T-helper 22 cell (primary cell): ENCODE data around the gene SYNE4.
A peak's percentile ranks its signal among the peaks of the same experiment; 100 is the strongest.
"Not testable (repeated sequence)": the region's sequence is repeated elsewhere in the genome, so short reads cannot be mapped to it uniquely, and the experiment has no call there.

Experiments used
- DNase-seq: peaks from one replicate; pipeline ENCODE4 v3.0.0-alpha.2; 2020; ENCODE audit warnings: low read depth

SYNE4 gene, protein sequence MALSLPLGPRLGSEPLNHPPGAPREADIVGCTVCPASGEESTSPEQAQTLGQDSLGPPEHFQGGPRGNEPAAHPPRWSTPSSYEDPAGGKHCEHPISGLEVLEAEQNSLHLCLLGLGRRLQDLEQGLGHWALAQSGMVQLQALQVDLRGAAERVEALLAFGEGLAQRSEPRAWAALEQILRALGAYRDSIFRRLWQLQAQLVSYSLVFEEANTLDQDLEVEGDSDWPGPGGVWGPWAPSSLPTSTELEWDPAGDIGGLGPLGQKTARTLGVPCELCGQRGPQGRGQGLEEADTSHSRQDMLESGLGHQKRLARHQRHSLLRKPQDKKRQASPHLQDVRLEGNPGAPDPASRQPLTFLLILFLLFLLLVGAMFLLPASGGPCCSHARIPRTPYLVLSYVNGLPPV

DNA sequence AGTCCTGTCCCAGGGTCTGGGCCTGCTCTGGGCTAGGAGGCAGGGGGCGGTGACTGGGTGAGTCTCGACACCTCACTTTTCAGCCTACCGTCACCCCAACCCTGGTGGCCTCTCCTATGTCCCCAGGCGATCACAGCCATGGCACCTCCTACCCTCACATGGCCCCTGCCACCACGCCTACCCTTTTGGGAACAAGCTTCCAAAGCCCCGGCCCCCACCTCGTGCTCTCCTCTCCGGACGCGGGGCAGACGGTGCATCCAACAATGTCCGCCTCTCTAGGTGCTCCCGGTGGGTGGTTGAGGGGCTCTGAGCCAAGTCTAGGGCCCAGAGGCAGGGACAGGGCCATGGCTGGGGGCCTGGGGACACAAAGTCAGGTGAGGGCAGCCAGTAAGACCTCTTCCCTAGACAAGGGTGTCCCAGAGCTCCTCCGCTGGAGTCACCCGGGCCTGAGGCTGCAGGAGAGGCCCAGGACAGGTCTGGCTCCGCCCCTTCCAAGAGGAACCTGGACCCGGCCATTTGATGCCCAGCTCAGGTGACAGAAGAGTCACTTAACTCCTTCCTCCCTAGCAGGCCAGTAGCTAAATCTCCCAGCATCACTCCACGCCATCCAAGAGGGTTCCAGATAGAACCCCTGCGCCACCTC lies at the start of gene SYNE4:
Gene SYNE4 (minus strand): TSS at position 478 of the 643 bp plus-strand sequence. CDS start 132 bp downstream, at position 346.
- no peak for DNase-seq

DNA sequence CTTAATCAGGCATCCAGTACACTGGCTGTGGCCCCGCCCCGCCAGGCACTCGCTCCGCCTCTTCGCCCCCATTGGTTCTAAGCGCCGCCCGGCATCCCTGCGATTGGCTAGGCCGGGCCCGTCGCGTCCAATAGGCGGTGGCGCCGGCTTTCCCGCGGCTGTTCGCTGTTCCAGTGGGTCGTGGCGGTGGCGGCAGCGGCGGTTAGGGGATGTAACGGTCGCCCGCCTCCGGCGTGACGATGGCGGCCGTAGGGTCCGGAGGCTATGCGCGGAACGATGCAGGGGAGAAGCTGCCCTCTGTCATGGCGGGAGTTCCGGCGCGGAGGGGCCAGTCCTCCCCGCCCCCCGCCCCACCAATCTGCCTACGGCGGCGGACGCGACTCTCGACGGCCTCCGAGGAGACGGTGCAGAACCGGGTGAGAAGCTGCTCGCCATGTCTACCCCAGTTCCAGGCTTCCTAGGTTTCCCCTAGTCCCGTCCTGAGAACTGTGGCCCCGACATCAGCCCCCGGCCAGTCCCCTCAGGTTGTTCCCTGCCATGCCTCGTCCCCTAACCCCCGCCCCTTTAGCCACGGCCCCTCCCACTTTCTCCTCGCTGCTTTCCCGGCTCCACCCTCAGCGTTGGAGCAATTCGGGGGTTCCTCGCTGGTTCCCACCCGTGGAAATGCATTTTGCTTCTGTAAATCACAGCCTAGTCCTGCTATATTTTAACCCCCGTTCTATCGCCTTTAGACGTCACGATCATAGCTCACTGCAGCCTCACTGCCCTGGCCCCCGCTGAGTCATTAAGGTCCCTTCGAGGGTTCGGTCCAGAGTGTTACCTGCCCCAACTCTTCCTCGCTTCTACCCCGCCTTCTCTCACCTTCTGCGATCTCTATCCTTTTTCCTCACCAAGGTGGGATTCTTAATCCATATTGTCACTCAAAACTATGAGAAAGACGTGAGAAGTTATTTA lies 46.4 kb upstream of the SYNE4 start, which contains the start of gene WDR62:
Gene WDR62 (plus strand): TSS at position 165 of the 954 bp plus-strand sequence. CDS start 75 bp downstream, at position 240.
- DNase-seq, result peak; percentile 85

DNA sequence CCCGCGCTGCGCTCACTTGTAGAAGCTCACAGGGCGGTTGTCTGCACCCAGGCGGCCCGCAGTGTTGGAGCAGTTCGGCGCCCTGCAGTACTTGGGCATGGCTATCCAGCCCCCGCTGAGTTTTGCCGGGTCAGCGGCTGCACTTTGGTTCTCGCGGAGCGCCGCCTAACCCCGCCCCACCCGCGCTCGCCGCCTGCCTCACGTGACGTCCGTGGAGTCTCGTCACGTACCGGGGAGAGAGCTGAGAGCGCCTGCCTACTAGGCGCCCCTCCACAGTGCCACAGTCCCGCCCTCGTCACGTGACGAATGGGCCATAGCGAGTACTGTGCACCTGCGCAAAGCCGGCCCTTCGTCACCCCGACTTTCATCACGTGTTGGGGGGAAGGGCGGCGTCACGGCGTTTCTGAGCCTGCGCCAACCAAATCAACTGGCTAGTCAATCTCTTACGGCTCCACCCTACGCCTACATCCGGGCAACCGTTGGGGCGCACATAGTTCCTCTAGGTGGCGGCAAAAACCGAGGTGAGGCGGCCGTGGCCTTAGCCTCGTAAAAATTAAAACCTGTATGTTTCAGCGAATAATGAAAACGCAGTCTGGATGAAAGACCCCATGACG lies 45.6 kb upstream of the SYNE4 start, which contains the start of gene THAP8:
Gene THAP8 (minus strand): TSS at position 167 of the 614 bp plus-strand sequence. CDS start 68 bp downstream, at position 99.
- DNase-seq, result peak; percentile 100

DNA sequence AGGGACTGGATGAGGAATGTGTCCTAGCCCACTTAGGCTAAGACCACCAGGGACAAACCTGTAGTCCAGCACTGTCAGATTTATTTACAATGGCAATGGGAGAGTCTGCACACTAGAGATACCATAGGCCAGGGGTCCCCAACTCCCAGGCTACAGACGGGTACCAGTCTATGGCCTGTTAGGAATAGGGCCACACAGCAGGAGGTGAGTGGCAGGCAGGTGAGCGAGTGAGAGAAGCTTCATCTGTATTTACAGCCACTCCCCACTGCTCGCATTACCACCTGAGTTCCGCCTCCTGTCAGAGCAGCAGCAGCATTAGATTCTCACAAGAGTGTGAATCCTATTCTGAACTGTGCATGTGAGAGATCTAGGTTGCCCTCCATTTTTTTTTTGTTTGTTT lies 43.0 kb upstream of the SYNE4 start:
- no peak for DNase-seq

DNA sequence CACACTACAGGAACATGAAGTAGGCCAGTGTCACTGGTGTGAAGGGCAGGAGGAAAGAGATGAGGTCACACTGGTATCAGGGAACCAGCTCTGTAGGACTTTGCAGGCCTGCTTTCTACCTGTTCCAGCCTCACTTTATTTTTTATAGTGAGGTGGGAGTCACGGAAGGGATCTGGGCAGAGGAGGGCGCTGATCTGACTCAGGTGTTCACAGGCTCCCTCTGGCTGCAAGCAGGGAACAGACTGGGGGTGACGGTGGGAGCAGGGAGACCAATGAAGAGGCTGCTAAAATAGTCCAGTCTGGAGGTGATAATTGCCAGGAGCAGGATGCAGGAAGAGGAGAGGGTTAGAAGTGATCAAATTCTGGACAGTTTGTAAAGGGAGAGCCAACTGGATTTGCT lies 42.6 kb upstream of the SYNE4 start:
- no peak for DNase-seq

DNA sequence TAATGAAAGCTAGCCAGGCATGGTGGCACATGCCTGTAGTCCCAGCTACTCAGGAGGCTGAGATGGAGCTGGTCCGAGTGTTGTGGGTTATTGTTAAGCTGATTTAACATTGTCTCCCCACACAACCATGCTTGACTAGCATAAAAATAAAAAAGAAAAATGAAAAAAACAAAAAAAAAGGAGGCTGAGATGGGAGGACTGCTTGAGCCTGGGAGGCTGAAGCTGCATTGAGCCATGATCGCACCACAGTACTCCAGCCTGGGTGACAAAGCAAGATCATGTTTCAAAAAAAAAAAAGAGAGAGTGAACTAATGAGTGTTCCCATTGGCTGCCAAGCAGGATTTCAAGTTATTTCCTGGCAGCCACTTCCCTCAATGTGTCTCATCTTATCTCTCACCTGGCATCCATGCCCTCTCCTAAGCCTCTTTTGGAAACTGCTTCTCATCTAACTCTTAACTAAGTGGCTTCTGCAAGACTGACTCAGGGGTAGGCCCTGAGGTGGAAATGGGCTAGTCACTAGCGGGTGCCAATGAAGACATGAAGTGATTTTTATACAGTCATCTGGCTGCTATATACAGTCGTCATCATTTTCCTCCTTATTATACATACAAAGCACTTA lies 40.6 kb upstream of the SYNE4 start:
- DNase-seq, result no peak

DNA sequence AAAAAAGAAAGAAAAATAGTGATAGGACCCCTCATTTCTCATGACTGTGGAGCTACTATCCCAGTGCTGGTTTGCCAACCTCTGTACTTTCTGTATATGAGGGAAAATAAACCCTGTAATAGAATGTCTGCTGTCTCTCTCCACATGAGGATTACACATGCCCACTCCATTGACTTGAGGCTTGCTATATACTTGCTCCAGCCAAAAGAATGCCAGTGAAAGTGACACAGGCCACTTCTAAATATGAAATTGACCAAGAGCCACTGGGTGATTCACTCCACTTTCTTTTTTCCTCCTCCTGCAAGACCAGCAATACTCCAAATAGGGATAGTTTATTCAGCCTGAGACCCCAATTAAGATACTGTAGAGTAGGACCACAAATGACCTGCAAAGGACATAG lies 39.2 kb upstream of the SYNE4 start:
- DNase-seq, result no peak

DNA sequence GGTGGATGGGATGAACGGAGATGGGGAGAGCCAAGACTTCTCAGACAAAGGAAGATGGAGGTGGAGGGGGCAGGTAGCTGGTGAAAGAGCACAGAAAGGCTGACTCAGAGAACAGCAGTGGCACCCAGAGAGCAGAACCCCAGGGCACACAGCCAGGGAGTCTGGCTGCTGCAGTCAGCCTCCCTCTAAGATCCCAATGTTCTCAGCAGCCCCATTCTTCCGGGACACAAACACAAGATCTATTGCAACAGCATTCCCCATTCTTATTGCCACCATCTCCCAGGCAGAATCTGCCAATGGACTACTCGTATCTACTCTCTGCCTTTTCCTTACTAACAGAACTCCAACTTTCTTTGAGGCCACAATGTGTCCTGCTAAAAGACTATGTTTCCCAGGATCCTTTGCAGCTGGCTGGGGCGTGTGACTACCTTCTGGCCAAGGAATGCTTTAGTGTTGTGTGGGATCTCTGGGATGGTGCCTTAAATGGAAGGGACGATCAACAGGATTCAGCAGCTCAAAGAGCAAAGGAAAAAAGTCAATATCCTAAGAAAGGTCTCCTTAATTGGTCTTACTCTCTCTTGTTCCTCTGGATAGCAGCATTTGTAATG lies 37.9 kb upstream of the SYNE4 start:
- DNase-seq, result no peak

DNA sequence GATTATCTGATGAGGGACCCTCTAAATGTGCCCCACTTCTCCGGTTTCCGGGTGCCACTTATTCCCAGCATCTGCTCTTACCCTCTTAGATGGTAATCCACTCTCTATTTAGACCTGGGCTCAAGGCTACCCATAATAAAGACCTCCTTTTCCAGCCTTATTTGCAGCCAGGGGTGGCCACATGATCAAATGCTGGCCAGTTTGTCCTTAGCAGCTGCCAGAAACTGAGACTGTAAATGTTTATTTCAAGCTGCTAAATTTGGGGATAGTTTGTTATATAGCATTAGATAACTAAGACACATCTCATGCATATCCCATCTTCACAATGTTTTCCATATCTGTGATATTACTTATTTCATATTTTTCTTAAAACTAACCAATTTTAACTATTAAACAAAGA lies 35.3 kb upstream of the SYNE4 start:
- no peak for DNase-seq

DNA sequence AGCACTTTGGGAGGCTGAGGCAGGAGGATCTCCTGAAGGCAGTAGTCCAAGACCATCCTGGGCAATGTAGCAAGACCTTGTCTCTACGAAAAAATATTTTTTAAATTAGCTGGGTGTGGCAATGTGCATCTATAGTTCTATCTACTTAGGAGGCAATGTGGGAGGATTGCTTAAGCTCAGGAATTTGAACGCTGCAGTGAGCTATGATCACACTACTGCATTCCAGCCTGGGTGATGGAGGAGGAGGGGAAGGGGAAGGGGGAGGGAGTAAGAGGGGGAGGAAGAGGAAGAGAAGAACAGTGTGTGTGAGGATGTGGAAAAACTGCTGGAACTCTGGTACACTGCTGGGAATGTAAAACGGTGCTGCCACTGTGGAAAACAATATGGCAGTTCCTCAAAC lies 33.2 kb upstream of the SYNE4 start:
- DNase-seq, result no peak

DNA sequence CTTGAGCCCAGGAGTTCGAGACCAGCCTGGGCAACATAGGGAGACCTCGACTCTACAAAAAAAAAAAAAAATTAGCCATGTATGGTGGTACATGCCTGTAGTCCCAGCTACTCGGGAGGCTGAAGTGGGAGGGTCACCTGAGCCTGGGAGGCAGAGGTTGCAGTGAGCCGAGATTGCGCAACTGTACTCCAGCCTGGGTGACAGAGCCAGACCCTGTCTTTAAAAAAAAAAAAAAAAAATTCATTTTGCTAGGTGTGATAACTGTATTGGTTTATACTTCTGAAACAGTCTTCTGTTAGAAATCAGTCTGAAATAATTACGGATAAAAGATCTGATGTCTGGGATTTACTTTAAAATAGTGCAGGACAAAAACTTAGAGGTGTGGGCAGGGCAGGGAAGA lies 32.5 kb upstream of the SYNE4 start:
- not testable (repeated sequence) for DNase-seq

DNA sequence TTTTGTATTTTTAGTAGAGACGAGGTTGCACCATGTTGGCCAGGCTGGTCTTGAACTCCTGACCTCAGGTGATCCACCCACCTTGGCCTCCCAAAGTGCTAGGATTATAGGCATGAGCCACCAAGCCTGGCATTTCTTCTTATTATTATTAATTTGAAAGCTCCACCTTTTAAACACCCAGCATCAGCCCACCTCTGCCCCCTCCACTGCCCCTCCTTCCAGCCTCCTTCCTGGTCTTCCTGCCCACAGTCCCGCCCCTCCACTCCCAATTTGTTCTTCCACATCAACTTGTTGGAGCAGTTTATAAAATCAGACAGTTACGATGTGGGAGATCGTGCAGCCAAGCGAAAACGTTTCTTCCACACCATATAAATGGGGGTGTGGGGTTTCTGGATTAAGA lies 31.9 kb upstream of the SYNE4 start:
- no peak for DNase-seq

DNA sequence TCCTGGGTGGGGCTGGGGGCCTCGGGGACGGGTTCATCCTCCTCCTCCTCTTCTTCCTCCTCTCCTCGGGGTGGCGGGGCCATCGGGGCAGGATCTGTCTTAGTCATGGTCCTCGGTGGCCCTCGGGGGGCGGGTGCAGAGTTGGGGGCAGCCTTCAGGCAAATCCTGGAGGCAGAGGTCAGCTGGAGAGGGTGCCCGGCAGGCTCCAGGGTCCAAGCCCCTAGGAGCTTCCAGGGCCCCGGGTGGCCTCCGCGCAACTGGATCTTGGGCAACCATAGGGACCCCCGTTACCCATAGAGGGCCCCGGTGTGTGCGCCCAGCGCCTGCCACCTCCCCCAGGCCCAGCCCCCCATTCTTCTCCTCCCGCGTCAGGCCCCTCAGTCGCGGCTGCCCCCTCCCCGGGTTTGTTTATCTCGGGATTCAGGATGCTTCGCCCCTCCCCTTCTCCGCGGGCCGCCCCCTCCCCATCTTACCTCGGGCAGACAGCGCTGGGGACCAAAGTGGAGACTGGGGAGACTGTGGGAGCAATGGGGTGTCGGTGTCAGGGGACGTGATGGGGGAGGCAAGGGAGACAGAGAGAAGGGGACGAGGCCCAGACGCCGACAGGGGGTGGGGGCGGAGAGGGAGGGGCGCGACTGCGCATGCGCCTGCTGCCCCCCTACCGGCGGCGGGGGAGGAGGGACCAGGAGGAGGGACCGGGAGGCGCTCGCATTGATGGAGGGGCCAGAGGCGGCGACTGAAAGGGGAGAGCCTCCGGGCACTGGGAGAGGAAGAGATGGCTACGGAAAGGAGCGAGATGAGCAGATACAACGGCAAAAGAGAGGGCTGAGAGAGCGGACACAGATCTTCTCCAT lies 23.9 kb upstream of the SYNE4 start, which contains the start of gene CLIP3:
Gene CLIP3 (minus strand): TSS at position 623 of the 854 bp plus-strand sequence. CDS start 516 bp downstream, at position 107.
- no peak for DNase-seq

DNA sequence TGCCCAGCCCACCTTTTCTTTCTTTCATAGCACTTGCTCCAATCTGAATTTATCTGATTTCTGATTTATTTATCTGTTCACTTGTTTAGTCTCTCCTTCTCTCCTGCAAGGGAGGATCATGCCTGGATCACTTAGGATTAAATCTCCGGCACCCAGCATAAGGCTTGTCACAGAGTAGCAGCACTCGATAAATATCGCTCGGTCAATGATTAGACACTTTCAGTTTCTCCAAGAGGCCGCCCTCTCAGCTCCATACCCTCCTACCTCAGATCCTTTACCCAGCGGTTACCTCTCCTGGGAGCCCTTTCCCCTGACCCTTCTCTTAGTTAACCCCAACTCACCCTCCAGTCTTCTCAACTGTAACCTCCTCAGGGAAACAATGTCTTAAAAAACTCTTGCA lies 22.7 kb upstream of the SYNE4 start:
- no peak for DNase-seq

DNA sequence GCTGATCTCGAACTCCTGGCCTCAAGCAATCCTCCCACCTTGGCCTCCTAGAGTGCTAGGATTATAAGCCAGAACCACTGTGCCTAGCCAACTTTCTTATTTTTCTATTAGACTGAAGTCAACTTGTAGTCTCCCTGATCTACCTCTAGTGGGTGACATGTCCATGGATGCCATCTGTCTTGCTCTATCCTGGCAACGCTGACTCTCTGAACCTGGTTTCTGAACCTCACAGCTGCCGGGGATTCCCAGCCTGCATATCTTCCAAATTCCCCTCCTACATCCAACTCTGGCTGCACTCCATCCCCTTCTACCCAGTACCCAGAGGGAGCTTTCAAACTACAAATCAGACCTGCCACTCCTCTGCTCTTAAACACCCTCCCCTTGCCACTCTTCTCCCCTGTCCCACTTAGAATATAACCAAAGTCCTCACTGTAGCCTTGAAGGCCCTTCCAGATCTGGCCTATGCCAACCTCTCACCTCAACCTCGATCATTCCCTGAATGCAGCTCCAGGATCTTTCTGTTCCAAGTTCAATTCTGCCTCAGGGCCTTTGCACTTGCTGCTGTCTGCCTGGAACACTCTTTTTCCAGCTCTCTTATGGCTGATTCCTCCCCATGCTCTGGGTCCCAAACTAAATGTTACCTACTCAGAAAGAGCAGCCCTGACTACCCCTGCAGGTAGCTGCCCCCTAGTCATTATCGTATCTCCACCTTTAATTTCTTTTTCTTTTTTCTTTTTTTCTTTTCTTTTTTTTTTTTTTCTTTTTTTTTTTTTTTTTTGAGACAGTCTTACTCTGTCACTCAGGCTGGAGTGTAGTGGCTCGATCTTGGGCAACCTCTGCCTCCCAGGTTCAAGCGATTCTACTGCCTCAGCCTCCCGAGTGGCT lies 21.9 kb upstream of the SYNE4 start:
- no peak for DNase-seq

DNA sequence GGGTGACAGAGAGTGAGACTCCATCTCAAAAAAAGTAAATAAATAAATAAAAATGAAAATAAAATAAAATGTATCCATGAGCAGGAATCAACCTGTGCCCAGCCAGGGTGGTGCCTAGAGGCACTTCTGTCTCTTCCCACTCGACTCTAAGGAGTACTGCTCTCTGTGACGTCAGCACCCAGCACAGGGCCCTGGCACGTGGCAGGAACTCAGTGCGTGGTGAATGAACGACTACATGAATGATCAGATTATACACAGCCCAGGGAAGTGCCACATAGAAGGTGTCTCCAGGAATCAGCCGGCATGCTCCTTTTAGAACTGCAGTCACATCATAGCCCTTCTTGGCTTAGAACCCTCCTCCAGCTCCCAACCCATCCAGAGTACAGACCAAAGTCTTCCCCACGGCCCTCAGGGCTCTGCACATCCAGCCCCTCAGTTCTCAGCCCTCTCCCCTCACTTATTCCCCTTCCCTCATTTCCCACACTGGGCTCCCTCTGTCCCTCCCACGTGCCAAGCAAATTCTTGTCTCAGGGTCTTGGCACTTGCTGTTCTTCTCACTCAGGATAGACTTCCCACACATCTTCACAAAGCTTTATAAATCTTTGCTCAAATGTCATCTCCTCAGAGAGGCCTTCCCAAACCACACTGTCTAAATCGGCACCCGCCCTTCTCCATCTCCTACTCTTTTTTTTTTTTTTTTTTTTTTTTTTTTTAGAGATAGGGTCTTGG lies 19.9 kb upstream of the SYNE4 start:
- no peak for DNase-seq

DNA sequence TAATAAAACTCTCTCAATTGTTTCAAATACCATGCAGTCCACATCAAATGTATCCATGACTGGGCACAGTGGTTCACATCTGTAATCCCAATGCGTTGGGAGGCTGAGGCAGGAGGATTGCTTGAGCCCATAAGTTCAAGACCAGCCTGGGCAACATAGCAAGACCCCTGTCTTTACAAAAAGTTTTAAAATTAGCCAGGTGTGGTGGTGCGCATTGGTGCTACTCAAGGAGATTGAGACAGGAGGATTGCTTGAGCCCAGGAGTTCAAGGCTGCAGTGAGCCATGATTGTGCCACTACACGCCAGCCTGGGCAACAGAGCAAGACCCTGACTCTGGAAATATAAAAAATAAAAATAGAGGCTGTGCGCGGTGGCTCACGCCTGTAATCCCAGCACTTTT lies 19.1 kb upstream of the SYNE4 start:
- no peak for DNase-seq
